HG03432 (cell line): Measurements from ENCODE around the gene UGT1A5.
"Not testable (repeated sequence)": the region's sequence is repeated elsewhere in the genome, so short reads cannot be mapped to it uniquely, and the experiment has no call there.

Experiments used
- ATAC-seq: cut with Tn5 transposase; IDR thresholded peaks from one replicate; pipeline ENCODE4 v1.9.1; 2021; ENCODE audit warnings: mild to moderate bottlenecking, moderate library complexity; ENCODE audit not compliant: unreplicated experiment

UGT1A5 gene

GRCh38 chr2:233745073-233745755, 32.5 kb downstream of the UGT1A5 start:
- no peak for ATAC-seq

DNA sequence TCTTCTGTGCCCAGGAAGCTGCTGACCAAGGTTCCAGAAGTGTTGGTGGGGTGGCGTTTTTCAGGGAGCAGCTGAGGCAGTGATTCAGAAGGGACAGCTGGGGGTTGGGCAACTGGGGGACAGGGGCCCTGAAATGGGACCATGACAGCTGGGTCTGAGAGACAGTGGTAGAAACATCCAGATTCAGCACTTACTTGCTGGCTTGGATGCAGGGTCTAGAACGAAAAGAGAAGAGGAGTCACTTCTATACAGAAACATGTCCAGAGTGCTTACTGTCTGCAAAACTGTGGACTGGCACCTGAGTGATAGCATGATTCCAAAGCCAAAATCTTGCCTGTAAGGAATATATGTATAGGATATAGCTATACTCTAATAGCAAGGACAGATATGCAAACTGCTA, 33.1 kb downstream of the UGT1A5 start:
- ATAC-seq = not testable (repeated sequence)

- ATAC-seq = no peak
Measured at GRCh38 chr2:233746475-233747282, 34.0 kb downstream of the UGT1A5 start.

GRCh38 chr2:233747283-233747544, 34.5 kb downstream of the UGT1A5 start:
- ATAC-seq = no peak

DNA sequence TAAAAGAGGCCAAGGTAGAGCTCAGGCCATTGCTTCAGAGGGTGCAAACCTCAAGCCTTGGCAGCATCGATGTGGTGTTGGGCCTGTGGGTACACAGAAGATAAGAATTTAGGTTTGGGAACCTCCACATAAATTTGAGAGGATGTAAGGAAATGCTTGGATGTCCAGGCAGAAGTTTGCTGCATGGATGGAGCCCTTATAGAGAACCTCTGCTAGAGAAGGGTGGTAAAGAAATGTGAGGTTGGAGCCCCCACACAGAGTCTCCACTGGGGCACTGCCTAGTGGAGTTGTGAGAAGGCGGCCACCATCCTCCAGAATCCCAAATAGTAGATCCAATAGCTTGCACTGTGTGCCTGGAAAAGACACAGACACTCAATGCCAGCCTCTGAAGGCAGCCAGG, 38.0 kb downstream of the UGT1A5 start:
- not testable (repeated sequence) for ATAC-seq

DNA sequence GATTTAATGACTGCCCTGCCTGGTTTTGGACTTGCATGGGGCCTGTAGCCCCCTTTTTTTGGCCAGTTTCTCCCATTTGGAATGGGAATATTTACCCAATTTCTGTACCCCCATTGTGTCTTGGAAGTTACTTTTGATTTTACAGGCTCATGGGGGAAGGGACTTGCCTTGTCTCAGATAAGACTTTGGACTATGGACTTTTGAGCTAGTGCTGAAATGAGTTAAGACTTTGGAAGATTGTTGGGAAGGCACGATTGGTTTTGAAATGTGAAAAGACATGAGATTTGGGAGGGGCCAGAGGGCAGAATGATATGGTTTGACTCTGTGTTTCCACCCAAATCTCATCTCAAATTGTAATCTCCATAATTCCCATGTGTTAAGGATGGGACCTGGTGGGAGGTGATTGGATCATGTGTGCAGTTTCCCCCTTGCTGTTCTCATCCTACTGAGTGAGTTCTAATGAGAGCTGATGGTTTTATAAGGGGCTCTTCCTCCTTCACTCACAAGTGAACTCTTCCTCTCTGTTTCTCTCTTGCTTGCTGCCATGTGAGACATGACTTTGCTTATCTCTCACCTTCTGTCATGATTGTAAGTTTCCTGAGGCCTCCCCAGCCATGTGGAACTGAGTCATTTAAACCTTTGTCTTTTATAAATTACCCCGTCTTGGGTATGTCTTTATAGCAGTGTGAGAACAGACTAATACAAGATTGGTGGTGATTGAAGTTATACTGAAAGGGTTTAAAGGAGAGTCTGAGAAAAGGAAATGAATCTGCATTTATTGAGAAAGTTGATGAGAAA, 38.7 kb downstream of the UGT1A5 start:
- not testable (repeated sequence) for ATAC-seq

DNA sequence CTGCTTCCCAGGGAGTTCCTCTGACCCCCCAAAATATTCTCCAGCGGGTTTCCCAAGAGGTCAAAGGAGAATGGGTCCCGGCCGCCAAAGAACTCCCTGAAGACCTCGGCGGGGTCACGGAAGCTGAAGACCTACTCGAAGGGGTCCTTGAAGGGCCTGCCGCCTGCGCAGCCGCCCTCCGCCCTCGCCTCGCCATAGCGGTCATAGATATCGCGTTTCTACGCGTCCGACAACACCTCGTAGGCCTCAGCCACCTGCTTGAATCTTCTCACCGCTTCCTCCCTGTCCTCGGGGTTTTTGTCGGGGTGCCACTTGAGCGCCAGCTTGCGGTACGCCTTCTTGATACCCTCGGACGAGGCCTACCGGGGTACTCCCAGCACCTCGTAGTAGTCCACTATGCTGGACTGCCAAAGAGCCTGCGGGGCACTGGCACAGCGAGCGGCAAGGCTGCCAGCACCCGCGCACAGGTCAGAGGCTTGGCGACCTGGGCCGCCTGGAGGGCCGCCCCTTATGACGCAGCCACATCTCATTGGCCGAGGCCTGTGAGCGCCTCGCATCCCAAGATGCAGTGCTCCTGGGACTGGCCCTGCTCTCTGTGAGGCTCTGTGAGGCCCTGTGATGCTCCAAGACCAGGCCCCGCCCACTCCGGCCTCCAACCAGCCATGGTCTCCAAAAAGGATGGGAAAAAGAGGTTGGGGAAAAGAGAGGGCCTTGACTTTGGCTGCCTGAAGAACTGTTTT, 42.3 kb downstream of the UGT1A5 start:
- ATAC-seq = no peak

DNA sequence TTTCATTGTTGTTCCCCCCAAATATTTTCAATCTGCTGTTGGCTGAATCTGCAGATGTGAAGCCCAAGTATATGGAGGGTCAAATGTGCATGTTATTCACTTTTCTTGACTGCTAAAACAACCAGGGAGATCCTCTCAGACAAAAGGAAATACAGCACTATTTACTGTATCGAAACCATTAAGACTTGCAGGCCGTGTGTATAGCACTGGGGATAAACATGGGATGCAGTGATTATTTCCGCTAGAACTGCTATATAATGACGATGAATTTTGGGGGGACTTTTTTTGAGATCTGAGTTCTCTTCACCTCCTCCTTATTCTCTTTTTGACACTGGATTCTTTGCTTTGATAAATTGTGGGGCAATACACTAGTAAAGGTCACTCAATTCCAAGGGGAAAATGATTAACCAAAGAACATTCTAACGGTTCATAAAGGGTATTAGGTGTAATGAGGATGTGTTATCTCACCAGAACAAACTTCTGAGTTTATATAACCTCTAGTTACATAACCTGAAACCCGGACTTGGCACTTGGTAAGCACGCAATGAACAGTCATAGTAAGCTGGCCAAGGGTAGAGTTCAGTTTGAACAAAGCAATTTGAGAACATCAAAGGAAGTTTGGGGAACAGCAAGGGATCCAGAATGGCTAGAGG, 43.8 kb downstream of the UGT1A5 start:
- ATAC-seq = no peak

DNA sequence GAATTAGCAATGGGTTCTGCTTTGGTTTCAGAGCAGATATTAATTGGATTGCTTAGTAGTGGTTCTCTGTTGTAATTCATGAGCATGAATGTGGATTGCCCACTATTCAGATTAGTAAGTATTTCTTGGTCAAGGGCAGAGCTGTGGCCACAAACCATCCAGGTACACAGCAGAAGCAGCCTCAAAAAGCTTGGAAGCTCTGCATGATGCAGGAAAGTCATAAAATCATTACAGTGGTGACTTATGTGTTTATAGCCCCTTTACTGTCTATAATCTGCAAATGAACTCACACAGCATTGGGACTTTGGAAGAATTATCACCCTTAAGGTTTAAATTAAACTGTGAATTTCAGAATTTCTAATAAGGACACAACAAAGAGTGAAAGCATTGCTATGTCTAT, 45.4 kb downstream of the UGT1A5 start:
- no peak for ATAC-seq

DNA sequence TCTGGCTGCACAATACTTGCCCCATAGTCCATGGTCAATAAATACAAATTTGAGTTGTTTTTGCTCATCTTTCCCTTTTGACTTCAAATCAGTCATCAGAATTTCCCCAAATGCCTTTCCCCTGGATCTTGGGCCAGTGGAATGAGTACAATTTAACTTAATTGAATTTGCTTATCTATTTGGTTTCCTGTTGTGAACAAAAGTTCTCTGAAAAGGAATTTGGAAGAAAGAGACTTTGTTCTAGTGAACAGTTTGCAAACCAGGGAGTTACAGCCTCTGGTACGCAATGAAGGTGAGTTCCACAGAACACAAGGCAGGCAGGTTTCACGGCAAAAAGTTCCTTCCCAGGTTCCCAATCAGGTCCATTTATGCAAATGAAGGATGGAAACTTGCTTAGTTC, 46.1 kb downstream of the UGT1A5 start:
- no peak for ATAC-seq

GRCh38 chr2:233760043-233760442, 47.3 kb downstream of the UGT1A5 start, which contains the start of gene UGT1A1:
TSS of gene UGT1A1 (plus strand) at chr2:233760270. CDS start at chr2:233760288, 18 bp downstream.
- ATAC-seq = no peak

- ATAC-seq = no peak
Measured at GRCh38 chr2:233761040-233761769, 48.5 kb downstream of the UGT1A5 start.

- no peak for ATAC-seq
Measured at GRCh38 chr2:233764264-233764663, 51.6 kb downstream of the UGT1A5 start.

DNA sequence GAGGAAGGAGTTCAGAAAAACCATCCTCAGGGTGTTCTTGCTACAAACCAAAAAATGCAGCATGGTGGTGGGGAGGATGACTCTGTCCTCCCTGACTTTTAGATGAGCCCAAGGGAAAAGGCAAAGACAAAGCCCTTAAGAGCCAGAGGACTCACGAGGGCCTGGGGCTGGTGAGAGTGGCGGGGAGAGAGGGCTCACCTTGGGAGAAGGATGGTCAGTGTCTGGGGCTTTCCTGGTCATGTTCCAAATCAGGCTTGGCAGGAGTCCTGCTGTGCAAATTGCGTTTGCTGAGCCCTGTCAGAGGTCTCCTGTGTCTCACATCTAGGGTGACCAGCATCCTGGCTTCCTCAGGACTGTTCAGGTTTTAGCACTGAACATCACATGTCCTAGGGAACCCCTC, 52.1 kb downstream of the UGT1A5 start:
- no peak for ATAC-seq

DNA sequence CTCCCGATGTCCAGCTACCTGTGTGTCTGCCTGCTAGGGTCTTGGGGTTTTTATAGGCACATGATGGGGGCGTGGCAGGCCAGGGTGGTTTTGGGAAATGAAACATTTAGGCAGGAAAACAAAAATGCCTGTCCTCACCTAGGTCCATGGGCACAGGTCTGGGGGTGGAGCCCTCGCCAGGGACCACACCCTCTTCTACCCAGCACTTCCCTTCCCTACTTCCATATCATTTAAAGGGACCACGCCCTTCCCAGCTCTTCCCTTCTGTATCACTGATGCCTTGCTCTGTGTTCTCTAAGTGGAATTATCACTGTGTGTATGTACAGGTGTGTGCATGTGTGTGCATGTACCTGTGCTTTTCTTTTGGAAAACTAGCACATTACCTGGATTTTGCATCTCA, 53.7 kb downstream of the UGT1A5 start:
- no peak for ATAC-seq

DNA sequence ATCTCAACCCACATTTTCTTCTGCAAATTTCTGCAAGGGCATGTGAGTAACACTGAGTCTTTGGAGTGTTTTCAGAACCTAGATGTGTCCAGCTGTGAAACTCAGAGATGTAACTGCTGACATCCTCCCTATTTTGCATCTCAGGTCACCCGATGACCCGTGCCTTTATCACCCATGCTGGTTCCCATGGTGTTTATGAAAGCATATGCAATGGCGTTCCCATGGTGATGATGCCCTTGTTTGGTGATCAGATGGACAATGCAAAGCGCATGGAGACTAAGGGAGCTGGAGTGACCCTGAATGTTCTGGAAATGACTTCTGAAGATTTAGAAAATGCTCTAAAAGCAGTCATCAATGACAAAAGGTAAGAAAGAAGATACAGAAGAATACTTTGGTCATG, 55.4 kb downstream of the UGT1A5 start:
- no peak for ATAC-seq

DNA sequence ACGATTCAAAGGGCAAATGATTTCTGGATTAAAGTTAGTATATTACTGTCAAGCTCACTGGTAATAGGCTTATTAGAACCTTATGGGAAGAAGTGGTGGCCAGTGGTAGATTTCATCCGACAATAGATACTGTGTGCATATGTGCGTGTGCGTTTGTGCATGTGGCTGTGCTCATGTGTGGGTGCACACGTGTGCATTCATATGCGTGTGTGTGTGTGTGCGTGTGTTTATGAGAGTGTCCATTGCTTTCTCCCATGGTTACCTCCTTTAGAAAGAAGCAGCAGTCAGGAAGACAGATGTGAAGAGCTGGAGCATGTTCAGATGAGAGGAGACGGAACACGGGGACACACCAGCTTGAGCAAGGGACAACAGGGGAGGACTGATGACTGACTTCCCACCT, 56.6 kb downstream of the UGT1A5 start:
- ATAC-seq = no peak

- no peak for ATAC-seq
Measured at GRCh38 chr2:233772153-233772552, 59.4 kb downstream of the UGT1A5 start.

DNA sequence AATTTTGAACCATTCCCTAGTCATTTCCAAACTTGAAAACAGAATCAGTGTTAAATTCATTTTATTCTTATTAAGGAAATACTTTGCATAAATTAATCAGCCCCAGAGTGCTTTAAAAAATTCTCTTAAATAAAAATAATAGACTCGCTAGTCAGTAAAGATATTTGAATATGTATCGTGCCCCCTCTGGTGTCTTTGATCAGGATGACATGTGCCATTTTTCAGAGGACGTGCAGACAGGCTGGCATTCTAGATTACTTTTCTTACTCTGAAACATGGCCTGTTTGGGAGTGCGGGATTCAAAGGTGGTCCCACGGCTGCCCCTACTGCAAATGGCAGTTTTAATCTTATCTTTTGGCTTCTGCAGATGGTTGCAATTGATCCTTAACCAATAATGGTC, 59.9 kb downstream of the UGT1A5 start:
- no peak for ATAC-seq

- no peak for ATAC-seq
Measured at GRCh38 chr2:233773854-233774253, 61.1 kb downstream of the UGT1A5 start.
